HG02870 (cell line): ENCODE measurements around the gene HMGXB4.
"Not testable (repeated sequence)": the region's sequence is repeated elsewhere in the genome, so short reads cannot be mapped to it uniquely, and the experiment has no call there.

ENCODE experiments used
- ATAC-seq: cut with Tn5 transposase; IDR thresholded peaks from one replicate; pipeline ENCODE4 v1.9.1; 2021; ENCODE audit warnings: mild to moderate bottlenecking, moderate library complexity; ENCODE audit not compliant: unreplicated experiment

HMGXB4 gene, protein sequence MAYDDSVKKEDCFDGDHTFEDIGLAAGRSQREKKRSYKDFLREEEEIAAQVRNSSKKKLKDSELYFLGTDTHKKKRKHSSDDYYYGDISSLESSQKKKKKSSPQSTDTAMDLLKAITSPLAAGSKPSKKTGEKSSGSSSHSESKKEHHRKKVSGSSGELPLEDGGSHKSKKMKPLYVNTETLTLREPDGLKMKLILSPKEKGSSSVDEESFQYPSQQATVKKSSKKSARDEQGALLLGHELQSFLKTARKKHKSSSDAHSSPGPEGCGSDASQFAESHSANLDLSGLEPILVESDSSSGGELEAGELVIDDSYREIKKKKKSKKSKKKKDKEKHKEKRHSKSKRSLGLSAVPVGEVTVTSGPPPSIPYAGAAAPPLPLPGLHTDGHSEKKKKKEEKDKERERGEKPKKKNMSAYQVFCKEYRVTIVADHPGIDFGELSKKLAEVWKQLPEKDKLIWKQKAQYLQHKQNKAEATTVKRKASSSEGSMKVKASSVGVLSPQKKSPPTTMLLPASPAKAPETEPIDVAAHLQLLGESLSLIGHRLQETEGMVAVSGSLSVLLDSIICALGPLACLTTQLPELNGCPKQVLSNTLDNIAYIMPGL

GRCh38 chr22:35257321-35258190, at the start of gene HMGXB4:
TSS of gene HMGXB4 (plus strand) at chr22:35257493. CDS start at chr22:35262391, 4,898 bp downstream.
- ATAC-seq, result peak; percentile 89

DNA sequence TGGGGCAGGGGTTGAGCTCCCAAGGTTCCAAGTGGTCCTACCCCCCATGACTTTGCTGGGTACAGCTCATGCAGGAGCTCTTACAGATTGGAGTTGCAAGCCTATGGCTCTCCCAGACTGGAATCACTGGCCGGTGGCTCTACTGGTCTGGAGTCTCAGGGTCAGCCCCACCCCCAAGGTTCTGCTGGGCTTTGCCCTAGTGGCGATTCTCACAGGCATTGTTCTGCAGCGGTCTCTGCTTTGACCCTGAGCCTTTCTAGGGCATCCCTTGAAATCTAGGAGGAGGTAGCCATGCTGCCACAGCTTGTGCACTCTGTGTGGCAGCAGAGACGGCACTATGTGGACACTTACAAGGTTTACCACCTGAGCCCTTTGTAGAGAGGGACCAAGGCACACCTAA, 49.3 kb upstream of the HMGXB4 start:
- ATAC-seq, result no peak

DNA sequence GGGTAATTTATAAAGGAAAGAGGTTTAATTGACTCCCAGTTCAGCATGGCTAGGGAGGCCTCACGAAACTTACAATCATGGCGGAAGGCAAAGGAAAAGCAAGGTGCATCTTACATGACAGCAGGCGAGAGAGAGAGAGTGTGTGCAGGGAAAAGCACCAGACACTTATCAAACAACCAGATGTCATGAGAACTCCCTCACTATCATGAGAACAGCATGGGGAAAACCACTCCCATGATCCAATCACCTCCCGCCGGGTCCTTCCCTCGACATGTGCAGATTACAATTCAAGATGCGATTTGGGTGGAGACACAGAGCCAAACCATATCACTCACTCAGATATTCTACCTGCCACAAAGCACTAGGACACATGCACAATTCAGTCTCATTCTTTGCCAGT, 48.1 kb upstream of the HMGXB4 start:
- no peak for ATAC-seq

DNA sequence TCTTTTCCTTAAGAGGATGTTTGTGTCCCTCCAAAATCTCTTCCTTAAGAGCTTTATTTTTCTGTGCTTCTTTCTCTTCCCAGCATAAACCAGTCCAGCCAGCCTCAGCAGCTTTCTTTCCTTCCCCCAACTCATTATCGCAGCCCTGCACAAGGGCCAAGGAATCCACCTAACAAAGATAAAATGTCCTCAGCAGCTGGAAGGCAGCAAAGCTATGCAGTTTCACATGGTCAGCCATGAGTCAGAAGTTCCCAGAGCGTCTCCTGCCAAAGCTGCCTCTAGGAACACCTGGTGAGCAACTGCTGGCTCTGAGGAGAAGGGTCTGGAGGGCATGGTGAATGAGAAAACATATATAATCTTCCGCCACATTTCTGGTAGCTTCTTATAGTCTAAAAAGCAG, 45.3 kb upstream of the HMGXB4 start:
- no peak for ATAC-seq

- no peak for ATAC-seq
Measured at GRCh38 chr22:35212996-35213395, 44.3 kb upstream of the HMGXB4 start.

- ATAC-seq, result no peak
Measured at GRCh38 chr22:35214968-35215367, 42.3 kb upstream of the HMGXB4 start.

- no peak for ATAC-seq
Measured at GRCh38 chr22:35215993-35216392, 41.3 kb upstream of the HMGXB4 start.

DNA sequence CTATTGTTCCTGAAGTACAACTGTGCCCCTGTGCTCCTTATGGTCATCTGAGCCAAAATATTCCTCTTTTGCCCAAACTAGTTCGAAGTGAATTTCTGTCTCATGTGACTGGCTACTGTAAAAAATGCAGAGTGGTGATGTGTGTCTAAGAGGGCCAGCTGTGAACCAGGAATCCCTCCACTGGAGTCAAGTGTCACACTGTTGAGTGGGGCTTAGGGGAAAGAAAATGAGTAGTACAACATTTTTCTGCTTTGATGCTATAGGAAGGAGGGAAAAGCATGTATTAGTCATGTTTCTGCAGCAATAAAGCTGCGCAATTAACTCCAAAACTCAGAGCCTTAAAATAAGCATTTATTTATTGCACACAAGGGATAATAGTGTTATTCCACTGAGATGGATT, 39.8 kb upstream of the HMGXB4 start:
- ATAC-seq, result no peak

DNA sequence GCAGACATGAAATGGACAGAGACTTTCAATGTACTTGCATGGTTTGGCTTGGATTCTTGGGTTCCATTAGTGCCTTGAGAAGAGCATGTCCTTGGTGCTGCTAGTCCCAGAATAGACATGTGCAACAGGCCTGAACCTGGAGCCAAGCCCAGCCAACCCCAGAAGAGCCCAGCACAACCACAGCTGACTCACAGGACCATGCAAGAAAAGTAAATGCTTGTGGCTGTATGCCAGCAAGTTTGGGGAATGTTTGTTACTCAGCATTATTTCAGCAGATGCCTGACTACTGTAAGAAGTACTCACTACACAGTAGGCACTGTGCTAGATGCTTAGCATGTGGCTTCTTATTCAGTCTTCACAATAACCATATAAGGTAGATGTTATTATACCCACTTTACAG, 39.2 kb upstream of the HMGXB4 start:
- ATAC-seq, result no peak

- no peak for ATAC-seq
Measured at GRCh38 chr22:35219012-35219411, 38.3 kb upstream of the HMGXB4 start.

DNA sequence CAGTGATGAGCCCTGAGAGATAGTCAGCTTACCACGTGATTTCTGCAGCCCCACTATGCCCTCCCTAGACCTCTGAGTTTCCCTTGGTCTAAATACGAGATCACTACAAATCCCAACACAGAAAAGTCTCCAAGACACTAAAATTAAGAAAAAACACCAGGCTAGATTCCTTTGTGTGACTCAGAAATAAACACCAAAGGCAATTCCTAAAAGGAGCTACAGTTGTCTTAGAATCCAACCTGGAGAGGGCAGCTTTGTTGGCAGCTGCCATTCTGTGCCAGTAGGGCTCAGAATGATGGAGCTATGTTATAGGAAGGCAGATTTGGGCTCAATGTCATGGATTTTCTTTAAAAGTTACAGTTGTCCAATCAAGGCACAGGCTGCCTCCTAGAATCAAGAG, 37.1 kb upstream of the HMGXB4 start:
- ATAC-seq, result no peak

DNA sequence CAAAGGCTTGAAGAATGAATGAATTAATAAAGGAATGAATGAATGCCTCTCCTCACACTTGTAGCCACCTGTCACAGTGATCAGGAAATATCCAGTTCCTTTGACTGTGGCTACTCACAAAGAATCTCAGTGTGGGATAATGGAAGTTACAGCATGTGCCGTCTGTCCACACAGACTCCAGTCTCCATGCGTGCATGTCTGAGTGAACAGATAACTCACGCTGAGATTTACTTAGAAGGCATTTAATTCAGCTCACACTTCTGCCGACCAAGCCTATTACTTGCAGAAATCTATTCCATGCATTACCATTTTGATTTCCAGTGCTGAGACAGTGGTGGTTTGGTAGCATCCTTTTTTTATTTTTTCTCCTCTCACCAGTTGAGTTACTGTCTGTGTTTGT, 32.3 kb upstream of the HMGXB4 start:
- ATAC-seq, result no peak

GRCh38 chr22:35226958-35227647, 30.2 kb upstream of the HMGXB4 start:
- ATAC-seq, result no peak

DNA sequence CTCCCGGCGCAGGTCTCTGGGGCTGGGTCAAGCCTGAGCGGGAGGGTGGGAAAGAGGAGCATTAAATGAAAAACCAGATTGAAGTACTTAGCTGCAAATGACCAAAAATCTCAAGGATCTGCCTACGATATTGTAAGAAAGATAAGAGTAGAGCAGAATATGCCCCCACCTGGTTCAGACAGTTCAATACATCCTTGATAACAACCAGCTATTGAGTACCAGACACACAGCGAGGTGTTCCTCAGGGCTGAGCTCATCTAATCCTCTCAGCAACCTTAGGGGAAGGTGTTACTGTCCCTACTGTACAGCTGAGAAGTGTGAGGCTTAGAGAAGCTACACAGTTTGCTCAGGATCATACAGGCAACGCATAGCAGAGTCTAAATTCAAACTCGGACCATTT, 27.4 kb upstream of the HMGXB4 start:
- ATAC-seq, result no peak

GRCh38 chr22:35230417-35230816, 26.9 kb upstream of the HMGXB4 start:
- no peak for ATAC-seq

DNA sequence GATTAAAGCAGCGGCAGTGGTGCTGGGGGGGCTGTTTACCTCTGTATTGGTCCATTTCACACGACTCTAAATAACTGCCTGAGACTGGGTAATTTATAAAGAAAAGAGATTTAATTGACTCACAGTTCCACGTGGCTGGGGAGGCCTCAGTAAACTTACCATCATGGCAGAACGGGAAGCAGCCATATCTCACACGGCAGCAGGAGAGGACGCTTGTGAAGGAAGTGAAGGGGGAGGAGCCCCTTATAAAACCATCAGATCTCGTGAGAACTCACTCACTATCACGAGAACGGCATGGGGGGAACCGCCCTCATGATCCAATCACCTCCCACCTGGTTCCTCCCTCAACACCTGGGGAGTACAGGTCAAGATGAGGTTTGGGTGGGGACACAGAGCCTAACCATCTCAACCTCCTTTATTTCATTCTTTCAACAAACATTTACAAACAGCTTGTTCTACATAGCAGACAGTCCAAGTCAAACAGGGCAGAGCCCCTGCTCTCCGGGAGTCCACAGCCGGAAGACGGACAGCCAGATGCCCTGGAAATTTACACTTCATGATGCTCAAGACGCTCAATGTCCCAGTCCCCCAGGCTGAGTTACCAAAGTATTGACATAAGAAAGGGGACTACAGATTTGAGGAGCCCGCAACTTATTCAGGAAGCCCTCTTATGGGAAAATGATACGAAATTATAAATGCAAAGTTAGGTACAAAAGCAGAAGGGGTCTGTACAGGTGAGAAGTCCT, 26.3 kb upstream of the HMGXB4 start:
- no peak for ATAC-seq

DNA sequence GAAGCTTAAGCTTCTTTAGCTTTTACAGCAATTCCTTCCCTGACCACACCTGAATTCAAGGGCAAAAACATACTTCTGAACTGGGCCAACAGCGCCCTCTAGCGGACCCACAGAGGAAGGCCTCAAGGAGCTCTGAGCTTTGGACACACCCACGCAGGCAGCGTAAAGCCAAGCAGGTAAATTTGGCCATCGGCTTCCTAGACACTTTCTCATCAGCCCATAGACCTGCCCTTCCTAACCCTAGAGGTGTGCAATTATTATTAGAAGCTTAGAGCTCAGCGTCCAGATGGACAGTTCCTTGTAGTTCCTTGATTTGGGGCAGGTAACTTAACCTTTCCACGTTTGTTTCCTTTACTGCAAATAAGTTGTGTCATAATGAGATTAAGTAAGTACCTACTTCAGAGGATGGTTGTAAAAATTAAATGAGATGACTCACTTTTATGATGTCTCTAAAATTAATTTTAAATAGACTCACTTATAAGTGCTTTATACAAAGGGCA, 25.7 kb upstream of the HMGXB4 start:
- ATAC-seq, result no peak

DNA sequence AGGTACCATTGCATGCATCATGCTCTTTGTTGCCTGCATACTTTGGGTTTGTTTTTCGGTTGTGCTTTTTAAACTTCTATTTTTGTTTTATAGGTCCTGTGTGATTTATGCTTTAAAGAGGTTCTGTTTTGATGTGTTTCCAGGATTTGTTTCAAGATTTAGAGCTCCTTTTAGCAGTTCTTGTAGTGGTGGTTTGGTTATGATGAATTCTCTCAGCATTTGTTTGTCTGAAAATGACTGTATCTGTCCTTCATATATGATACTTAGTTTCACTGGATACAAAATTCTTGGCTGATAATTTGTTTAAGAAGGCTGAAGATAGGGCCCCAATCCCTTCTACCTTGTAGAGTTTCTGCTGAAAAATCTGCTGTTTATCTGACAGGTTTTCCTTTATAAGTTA, 18.5 kb upstream of the HMGXB4 start:
- ATAC-seq, result not testable (repeated sequence)

DNA sequence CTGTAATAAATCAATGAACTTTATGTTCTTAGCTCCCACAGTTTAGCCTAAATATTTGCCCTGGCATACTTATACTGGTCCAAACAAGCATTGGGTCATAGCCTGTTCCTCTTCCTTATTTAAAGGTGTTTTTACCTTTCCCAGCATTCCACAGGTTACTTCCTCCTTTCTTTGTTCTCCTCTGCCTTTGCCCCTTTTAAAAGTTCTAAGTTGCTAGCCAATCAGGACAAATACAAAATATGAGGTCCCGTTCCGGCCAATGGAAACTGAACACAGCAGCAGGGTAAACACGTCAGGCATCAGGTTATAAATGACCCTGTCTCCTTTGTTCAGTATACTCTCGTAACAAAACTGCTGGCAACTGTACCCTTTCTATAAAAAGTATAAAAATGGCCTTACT, 12.8 kb upstream of the HMGXB4 start:
- not testable (repeated sequence) for ATAC-seq

GRCh38 chr22:35250156-35250555, 7.1 kb upstream of the HMGXB4 start:
- no peak for ATAC-seq
